Measurements from ENCODE around the gene FILIP1L.

FILIP1L gene

GRCh38 chr3:100041328-100041749 lies 73.0 kb downstream of the FILIP1L start (continued):
- TF ChIP-seq PATZ1 (CRISPR knock-in tag; IDR thresholded peaks at IDR 0.05; ENCODE audit: borderline replicate concordance) (0 out of 2 replicates have a peak, but pooled peaks have one; percentile 43), OSR1 (CRISPR knock-in tag; IDR thresholded peaks at IDR 0.05) (no peak), ZNF565 (CRISPR knock-in tag; conservative IDR thresholded peaks at IDR 0.05; ENCODE audit: low read depth) (no peak), ZNF70 (CRISPR knock-in tag; IDR thresholded peaks at IDR 0.05) (no peak), ISL1 (CRISPR knock-in tag; IDR thresholded peaks at IDR 0.05) (peak; percentile 87), ZNF8 (CRISPR knock-in tag; IDR thresholded peaks at IDR 0.05) (no peak), TOX (CRISPR knock-in tag; IDR thresholded peaks at IDR 0.05; ENCODE audit: borderline replicate concordance) (peak; percentile 14; the same call in 1 of the 2 replicates), CSDC2 (CRISPR knock-in tag; IDR thresholded peaks at IDR 0.05) (peak; percentile 13; the same call in 1 of the 2 replicates), TCF4 (CRISPR knock-in tag; IDR thresholded peaks at IDR 0.05; ENCODE audit: borderline replicate concordance) (no peak)

- TF ChIP-seq OSR1 (CRISPR knock-in tag; IDR thresholded peaks at IDR 0.05), result no peak
- 0 out of 2 replicates have a peak, but pooled peaks have one; percentile 7 for TF ChIP-seq ZFP3 (CRISPR knock-in tag; IDR thresholded peaks at IDR 0.05)
- ATAC-seq, result peak; percentile 14; the same call in 2 of the 3 replicates
These were observed 73.7 kb downstream of the FILIP1L start for GRCh38 chr3:100040451-100041225.

GRCh38 chr3:100039075-100039474 lies 75.2 kb downstream of the FILIP1L start:
- TF ChIP-seq TCF4 (CRISPR knock-in tag; IDR thresholded peaks at IDR 0.05; ENCODE audit: borderline replicate concordance) (no peak), CSDC2 (CRISPR knock-in tag; IDR thresholded peaks at IDR 0.05) (no peak), ZC3H10 (CRISPR knock-in tag; IDR thresholded peaks at IDR 0.05) (no peak), GLIS3 (CRISPR knock-in tag; IDR thresholded peaks at IDR 0.05) (no peak), SNAI2 (CRISPR knock-in tag; IDR thresholded peaks at IDR 0.05) (no peak), ZNF565 (CRISPR knock-in tag; conservative IDR thresholded peaks at IDR 0.05; ENCODE audit: low read depth) (no peak), ZNF70 (CRISPR knock-in tag; IDR thresholded peaks at IDR 0.05) (no peak)
- ATAC-seq, result no peak

DNA sequence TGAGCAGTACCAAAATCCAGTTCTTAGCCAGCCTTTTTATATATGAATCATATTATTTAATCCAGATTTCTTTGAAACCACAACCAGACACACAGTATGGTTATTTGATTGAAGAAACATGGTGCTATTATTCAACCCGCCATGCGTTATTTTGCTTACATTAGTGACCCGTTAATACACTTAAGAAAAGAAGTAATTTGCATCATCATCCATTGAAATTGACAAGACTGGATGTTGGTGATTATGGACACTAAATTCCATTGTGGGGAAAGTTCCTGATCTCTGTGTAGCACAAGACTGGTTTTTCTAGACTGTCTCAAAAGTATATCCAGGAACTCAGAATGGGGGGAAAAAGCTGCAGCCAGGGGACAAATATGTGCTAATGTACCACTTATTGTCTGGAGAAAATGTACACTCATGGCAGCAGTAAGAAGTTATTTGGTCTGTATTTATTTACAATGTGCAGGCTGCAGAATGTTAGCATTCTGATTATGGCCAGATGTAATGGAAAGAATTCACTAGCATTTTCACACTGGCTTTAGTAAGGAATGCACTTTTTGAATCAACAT lies 80.3 kb downstream of the FILIP1L start:
- TF ChIP-seq GLIS3 (CRISPR knock-in tag; IDR thresholded peaks at IDR 0.05), result no peak
- TF ChIP-seq ISL1 (CRISPR knock-in tag; IDR thresholded peaks at IDR 0.05), result peak; percentile 38; the same call in 1 of the 2 replicates
- ATAC-seq, result peak; percentile 65

- TF ChIP-seq PPARA (CRISPR knock-in tag; IDR thresholded peaks at IDR 0.05; ENCODE audit: borderline replicate concordance), result no peak
- no peak for TF ChIP-seq RARB (CRISPR knock-in tag; IDR thresholded peaks at IDR 0.05)
- TF ChIP-seq ZFP30 (CRISPR knock-in tag; IDR thresholded peaks at IDR 0.05), result no peak
- no peak for TF ChIP-seq ESRRG (CRISPR knock-in tag; IDR thresholded peaks at IDR 0.05)
- TF ChIP-seq ARNTL (CRISPR knock-in tag; IDR thresholded peaks at IDR 0.05; ENCODE audit: borderline replicate concordance, low read depth), result no peak
- TF ChIP-seq PATZ1 (CRISPR knock-in tag; IDR thresholded peaks at IDR 0.05; ENCODE audit: borderline replicate concordance), result no peak
- TF ChIP-seq TSHZ2 (CRISPR knock-in tag; IDR thresholded peaks at IDR 0.05), result no peak
- peak; percentile 53 for ATAC-seq
These were observed 81.1 kb downstream of the FILIP1L start for GRCh38 chr3:100033184-100033583.
